Liver (tissue), 9 donors: Measurements from ENCODE around the gene HMG20A. TPM values are rescaled to one million over a fixed set of nuclear protein-coding genes. Genes with fewer than 3 reads are reported as not detected.

Source experiments
- DNase-seq: peaks from one replicate; pipeline ENCODE4 v3.0.0-alpha.2; 2017; ENCODE audit warnings: low spot score
- H3K27ac ChIP-seq, 2 donors: one replicate each; pipeline ENCODE4 v1.7.0; 2013; ENCODE audit warnings: inconsistent platforms in 2 of 2, low read length in 2 of 2, control low read depth in 1 of 2, low read depth in 1 of 2, mild to moderate bottlenecking in 1 of 2
- H3K27me3 ChIP-seq, 4 donors: one replicate each; pipeline versions ENCODE4 v1.6.1 to v1.7.0; 2013; ENCODE audit warnings: low read length in 3 of 4, inconsistent platforms in 1 of 4, mild to moderate bottlenecking in 1 of 4, moderate library complexity in 1 of 4; ENCODE audit not compliant: control insufficient read depth in 4 of 4, insufficient read depth in 4 of 4
- H3K36me3 ChIP-seq, 4 donors: one replicate each; pipeline versions ENCODE4 v1.6.1 to v1.7.0; 2013; ENCODE audit warnings: low read length in 3 of 4, mild to moderate bottlenecking in 3 of 4, low read depth in 1 of 4, moderate library complexity in 1 of 4; ENCODE audit not compliant: control insufficient read depth in 4 of 4, insufficient read depth in 3 of 4
- H3K4me1 ChIP-seq, 4 donors: one replicate each; pipeline versions ENCODE4 v1.6.1 to v1.7.0; 2013; ENCODE audit warnings: low read length in 3 of 4, mild to moderate bottlenecking in 3 of 4, moderate library complexity in 1 of 4; ENCODE audit not compliant: control insufficient read depth in 4 of 4, insufficient read depth in 4 of 4
- H3K4me3 ChIP-seq, 3 donors: one replicate each; pipeline versions ENCODE4 v1.6.1 to v1.7.0; 2013; ENCODE audit warnings: low read length in 3 of 3, control low read depth in 1 of 3, low read depth in 1 of 3, mild to moderate bottlenecking in 1 of 3
- H3K9ac ChIP-seq, 2 donors: one replicate each; pipeline ENCODE4 v1.7.0; 2013; ENCODE audit warnings: low read length in 2 of 2, mild to moderate bottlenecking in 2 of 2, moderate library complexity in 2 of 2, control low read depth in 1 of 2, low read depth in 1 of 2
- H3K9me3 ChIP-seq, 4 donors: one replicate each; pipeline versions ENCODE4 v1.6.1 to v1.7.0; 2013; ENCODE audit warnings: low read length in 3 of 4; ENCODE audit not compliant: control insufficient read depth in 4 of 4
- ATF3 ChIP-seq: IDR thresholded peaks from 2 replicates; pipeline ENCODE4 v1.6.1; 2016; ENCODE audit warnings: antibody characterized with exemption
- EGR1 ChIP-seq, 2 donors: IDR thresholded peaks; 2 replicates each; pipeline ENCODE4 v1.6.1; 2016 to 2018; ENCODE audit warnings: antibody characterized with exemption in 2 of 2, low read depth in 2 of 2
- FOXA1 ChIP-seq: IDR thresholded peaks from 2 replicates; pipeline ENCODE4 v1.6.1; 2016; ENCODE audit warnings: antibody characterized with exemption
- FOXA2 ChIP-seq: IDR thresholded peaks from 2 replicates; pipeline ENCODE4 v1.6.1; 2016; ENCODE audit warnings: antibody characterized with exemption
- HNF4A ChIP-seq, 2 donors: conservative IDR thresholded peaks; 2 replicates each; pipeline ENCODE4 v1.6.1; 2016; ENCODE audit warnings: antibody characterized with exemption in 2 of 2, mild to moderate bottlenecking in 2 of 2
- HNF4G ChIP-seq: IDR thresholded peaks from 2 replicates; pipeline ENCODE4 v1.6.1; 2016; ENCODE audit warnings: antibody characterized with exemption
- JUND ChIP-seq, 2 donors: IDR thresholded peaks; 2 replicates each; pipeline ENCODE4 v1.6.1; 2016; ENCODE audit warnings: antibody characterized with exemption in 2 of 2
- MAX ChIP-seq: IDR thresholded peaks from 2 replicates; pipeline ENCODE4 v1.6.1; 2016; ENCODE audit warnings: antibody characterized with exemption
- RAD21 ChIP-seq, 2 donors: IDR thresholded peaks; 2 replicates each; pipeline ENCODE4 v1.6.1; 2016; ENCODE audit warnings: antibody characterized with exemption in 2 of 2, mild to moderate bottlenecking in 2 of 2
- REST ChIP-seq: IDR thresholded peaks from 2 replicates; pipeline ENCODE4 v1.6.1; 2016; ENCODE audit warnings: antibody characterized with exemption, mild to moderate bottlenecking
- RXRA ChIP-seq, 2 donors: IDR thresholded peaks; 2 replicates each; pipeline ENCODE4 v1.6.1; 2017 to 2018; ENCODE audit warnings: antibody characterized with exemption in 2 of 2, mild to moderate bottlenecking in 1 of 2
- SP1 ChIP-seq: IDR thresholded peaks from 2 replicates; pipeline ENCODE4 v1.6.1; 2018; ENCODE audit warnings: antibody characterized with exemption, mild to moderate bottlenecking
- TAF1 ChIP-seq: conservative IDR thresholded peaks from 2 replicates; pipeline ENCODE4 v1.6.1; 2016; ENCODE audit warnings: antibody characterized with exemption, mild to moderate bottlenecking
- YY1 ChIP-seq: IDR thresholded peaks from 2 replicates; pipeline ENCODE4 v1.6.1; 2016; ENCODE audit warnings: antibody characterized with exemption, mild to moderate bottlenecking
- ZBTB33 ChIP-seq: IDR thresholded peaks from 2 replicates; pipeline ENCODE4 v1.6.1; 2016; ENCODE audit warnings: antibody characterized with exemption
- polyA plus RNA-seq, 2 donors: library from polyadenylated mRNA; stranded (reverse) in 1 of 2; unstranded in 1 of 2; fragments of 200-250 nt in 1 of 2; fragments of >200 nt in 1 of 2; fragmentation: Nextera tagmentation in 1 of 2; extraction: Ambion mirVana in 1 of 2; gene quantifications; one replicate each; pipeline versions ENCODE4 v1.2.1 to v1.2.3, GENCODE V29; 2013 to 2015
- total RNA-seq, 2 donors: library from RNA; depleted of rRNA; stranded (reverse); fragments of >200 nt; gene quantifications; one replicate each; pipeline ENCODE4 v1.2.3, GENCODE V29; 2014
- TF ChIP-seq, protein P1 (sequence below): fragments of 150-350 bp; IDR thresholded peaks from 2 replicates; pipeline ENCODE4 v1.5.1; 2017; ENCODE audit warnings: improper control_type of control experiment, low read depth, low read length; ENCODE audit not compliant: missing input control
- donor health status: healthy.
- donor health status: healthy.
- donor health status: healthy.
- donor health status: healthy.
- donor health status: healthy.

Gene HMG20A
- total and polyA plus RNA-seq, 4 donors = 7.7 to 19.4 (median 13.3) TPM

DNA sequence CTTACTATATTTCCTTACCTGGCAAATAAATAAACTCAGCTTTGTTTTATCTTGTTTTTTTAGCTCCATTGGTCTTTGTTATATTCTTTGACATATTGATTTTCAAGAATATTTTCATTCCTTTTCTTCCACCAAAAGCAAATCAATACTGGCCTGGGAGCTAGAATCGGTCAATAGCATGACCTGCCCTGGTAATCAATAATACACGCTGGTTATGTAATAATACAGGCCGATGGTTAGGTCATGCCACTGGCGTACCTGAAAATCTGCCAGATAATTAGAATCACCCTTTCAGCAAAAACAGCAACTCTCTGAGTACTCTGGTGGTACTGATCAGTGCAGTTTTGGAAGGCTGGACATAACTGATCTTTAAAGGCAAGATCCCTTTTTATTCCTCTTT lies 40.7 kb upstream of the HMG20A start (continued):
- TF ChIP-seq MAX (no peak), ZBTB33 (no peak)
- TF ChIP-seq, protein P1, sequence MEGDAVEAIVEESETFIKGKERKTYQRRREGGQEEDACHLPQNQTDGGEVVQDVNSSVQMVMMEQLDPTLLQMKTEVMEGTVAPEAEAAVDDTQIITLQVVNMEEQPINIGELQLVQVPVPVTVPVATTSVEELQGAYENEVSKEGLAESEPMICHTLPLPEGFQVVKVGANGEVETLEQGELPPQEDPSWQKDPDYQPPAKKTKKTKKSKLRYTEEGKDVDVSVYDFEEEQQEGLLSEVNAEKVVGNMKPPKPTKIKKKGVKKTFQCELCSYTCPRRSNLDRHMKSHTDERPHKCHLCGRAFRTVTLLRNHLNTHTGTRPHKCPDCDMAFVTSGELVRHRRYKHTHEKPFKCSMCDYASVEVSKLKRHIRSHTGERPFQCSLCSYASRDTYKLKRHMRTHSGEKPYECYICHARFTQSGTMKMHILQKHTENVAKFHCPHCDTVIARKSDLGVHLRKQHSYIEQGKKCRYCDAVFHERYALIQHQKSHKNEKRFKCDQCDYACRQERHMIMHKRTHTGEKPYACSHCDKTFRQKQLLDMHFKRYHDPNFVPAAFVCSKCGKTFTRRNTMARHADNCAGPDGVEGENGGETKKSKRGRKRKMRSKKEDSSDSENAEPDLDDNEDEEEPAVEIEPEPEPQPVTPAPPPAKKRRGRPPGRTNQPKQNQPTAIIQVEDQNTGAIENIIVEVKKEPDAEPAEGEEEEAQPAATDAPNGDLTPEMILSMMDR = no peak

DNA sequence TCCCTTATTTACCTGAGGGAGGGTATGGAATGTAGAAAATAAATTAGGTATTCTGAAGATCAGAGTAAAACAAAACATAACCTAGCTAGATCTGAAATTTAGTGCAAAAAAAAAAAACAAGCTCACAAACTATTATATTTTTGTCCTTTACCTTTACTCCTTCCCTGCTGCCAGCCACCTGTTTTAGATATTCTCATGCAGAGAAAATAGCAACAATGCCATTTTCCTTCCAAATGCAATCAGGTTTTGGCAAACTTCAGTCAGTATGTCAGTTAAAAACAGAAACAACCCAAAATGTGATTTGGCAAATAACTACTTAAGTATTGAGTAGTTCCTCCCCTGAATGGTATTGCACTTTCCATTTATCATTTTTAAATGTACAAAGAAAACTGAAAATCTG lies 36.6 kb upstream of the HMG20A start:
- H3K27ac ChIP-seq = no peak overlapping the region
- peaks cover 0 to 2% (median 0%) of the 10 kb centered on the region in 4 donors for H3K36me3 ChIP-seq
- TF ChIP-seq TAF1 (no peak), EGR1 (IDR thresholded peaks at IDR 0.05; ENCODE audit: low read depth in 2 of 2) (no peak), RXRA (IDR thresholded peaks at IDR 0.05) (no peak), YY1 (no peak), FOXA1 (no peak), SP1 (no peak), HNF4A (conservative IDR thresholded peaks at IDR 0.05) (no peak), ATF3 (no peak), REST (no peak), MAX (no peak), FOXA2 (no peak), RAD21 (IDR thresholded peaks at IDR 0.05) (no peak), ZBTB33 (no peak), JUND (IDR thresholded peaks at IDR 0.05) (no peak), HNF4G (no peak)
- TF ChIP-seq, protein P1 = no peak
- DNase-seq = no peak
- peaks cover 2 to 24% (median 14%) of the 10 kb centered on the region in 4 donors for H3K4me1 ChIP-seq
- no peaks in the 10 kb centered on the region for H3K27me3 ChIP-seq
- H3K9ac ChIP-seq = peak overlapping the region in 1 of 2 donors; percentile 9
- no peaks in the 10 kb centered on the region for H3K9me3 ChIP-seq
- H3K4me3 ChIP-seq = no peak overlapping the region
